Fibroblast of villous mesenchyme (primary cell): Measurements from ENCODE around the gene ZNF423. TPM values are rescaled to one million over a fixed set of nuclear protein-coding genes. Genes with fewer than 3 reads are reported as not detected.

Experiments
- DNase-seq: peaks from one replicate; pipeline ENCODE4 v3.0.0-alpha.2; 2010; ENCODE audit warnings: low read depth
- H3K4me3 ChIP-seq: 2 replicates; pipeline ENCODE4 v1.5.1; 2011; ENCODE audit warnings: low read depth, mild to moderate bottlenecking, low read length
- CTCF ChIP-seq: IDR thresholded peaks from 2 replicates; pipeline ENCODE4 v1.5.1; 2012; ENCODE audit warnings: low read depth, mild to moderate bottlenecking, low read length; ENCODE audit not compliant: insufficient read depth
- total RNA-seq: library from RNA; depleted of rRNA; stranded (reverse); fragments of >200 nt; gene quantifications from 2 replicates; pipeline ENCODE4 v1.2.3, GENCODE V29; 2012

ZNF423 gene
- total RNA-seq, 1 donor: 0.43 TPM

GRCh38 chr16:49788986-49789385 lies 66.9 kb downstream of the ZNF423 start:
- no peak overlapping the region for H3K4me3 ChIP-seq
- DNase-seq: no peak
- TF ChIP-seq CTCF: no peak

- DNase-seq: no peak
- H3K4me3 ChIP-seq: no peak overlapping the region
- no peak for TF ChIP-seq CTCF
Observed at GRCh38 chr16:49788572-49788971, 67.3 kb downstream of the ZNF423 start.

- no peak for DNase-seq
- TF ChIP-seq CTCF: no peak
- no peak overlapping the region for H3K4me3 ChIP-seq
Observed at GRCh38 chr16:49786926-49787557, 68.9 kb downstream of the ZNF423 start.

DNA sequence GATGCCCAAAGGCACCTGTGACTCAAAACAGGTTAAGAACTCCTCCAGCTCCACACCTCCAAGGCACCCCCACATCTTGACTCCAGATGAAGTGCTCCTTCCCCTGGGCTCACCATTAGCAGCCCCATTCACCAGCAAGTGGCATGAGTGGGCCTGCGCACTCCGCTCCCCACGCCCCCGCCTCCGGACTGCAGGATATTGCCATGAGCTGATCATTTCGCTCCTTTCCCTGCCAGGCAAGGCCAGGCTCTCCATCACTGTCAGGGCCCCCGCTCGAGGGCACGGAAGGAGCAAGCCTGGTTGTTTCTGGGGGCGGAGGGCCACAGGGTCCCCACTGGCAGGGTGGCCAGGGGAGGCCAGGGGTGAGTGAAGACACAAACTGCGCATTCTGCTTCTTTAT lies 69.9 kb downstream of the ZNF423 start:
- no peak overlapping the region for H3K4me3 ChIP-seq
- no peak for DNase-seq
- no peak for TF ChIP-seq CTCF

DNA sequence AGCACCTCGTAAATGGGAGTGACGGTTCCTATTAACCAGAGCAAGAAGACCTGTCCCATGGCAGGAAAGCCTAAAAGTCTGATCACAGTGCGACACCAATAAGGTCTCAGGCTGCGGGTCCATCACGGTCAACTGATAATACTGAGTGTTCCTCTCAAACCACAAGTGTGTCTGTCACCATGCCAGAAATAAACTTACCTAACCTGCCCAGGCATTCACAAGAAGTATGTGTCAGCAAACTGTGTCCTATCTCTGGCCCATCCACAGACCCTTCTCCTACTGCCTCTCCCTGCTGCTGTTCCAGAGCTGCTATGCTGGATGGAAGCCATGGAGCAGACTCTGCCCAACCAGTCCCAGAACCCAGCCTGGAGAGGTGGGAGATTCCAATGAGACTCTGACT lies 73.5 kb downstream of the ZNF423 start:
- DNase-seq: no peak
- no peak overlapping the region for H3K4me3 ChIP-seq
- TF ChIP-seq CTCF: no peak

DNA sequence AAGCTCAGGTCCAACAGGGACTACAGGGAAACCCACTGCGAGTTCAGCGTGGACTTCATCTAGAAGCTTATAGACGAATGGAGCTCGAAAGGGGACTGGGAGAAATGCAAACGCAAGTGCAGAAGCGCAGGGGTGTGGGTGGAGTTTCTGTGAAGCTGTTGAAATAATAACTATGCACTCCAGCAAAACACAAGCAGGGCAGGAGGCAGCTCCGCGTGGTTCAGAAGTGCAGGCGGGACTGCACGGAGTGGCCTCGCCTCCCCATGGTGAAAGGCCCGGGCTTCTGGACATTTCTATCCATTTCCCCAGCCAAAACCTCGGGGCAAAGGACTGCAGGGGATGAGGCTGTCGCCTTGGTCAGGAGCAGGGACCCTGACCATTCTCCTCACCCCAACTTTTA lies 74.5 kb downstream of the ZNF423 start:
- TF ChIP-seq CTCF: no peak
- H3K4me3 ChIP-seq: no peak overlapping the region
- DNase-seq: no peak

DNA sequence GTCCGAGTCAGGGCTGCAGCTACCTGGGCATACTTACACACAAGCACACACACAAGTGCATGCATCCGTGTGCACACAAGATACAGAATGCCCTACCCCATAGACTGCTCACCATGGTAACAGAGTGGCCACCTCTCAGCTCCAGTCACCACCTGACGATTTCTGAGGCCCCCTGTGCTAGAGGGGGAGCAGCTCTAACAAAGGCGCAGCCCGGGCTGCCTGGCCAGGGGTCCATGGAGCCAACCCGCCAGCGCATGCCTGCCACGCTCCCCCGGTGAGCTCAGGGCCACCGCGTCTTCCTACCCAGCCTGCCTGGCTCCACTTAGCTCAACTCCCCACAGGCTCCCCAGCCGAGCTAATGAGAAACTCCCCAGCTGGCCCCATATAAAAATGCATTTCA lies 75.5 kb downstream of the ZNF423 start:
- H3K4me3 ChIP-seq: no peak overlapping the region
- DNase-seq: no peak
- TF ChIP-seq CTCF: no peak
